MCF 10A (cell line): Measurements from ENCODE around the gene SMTNL2. TPM values are rescaled to one million over a fixed set of nuclear protein-coding genes. Genes with fewer than 3 reads are reported as not detected.

ENCODE experiments used
- BruUV-seq: library from RNA; stranded (reverse); fragments of 400-500 nt; replicated peaks from 2 replicates; lab custom pipeline; 2021; lab: Mats Ljungman, UMichigan
- CTCF ChIA-PET: fragments of 300-600 bp; sonication (Branson Sonifier 250); formaldehyde crosslinking; extraction: SDS; loops from one replicate; lab custom pipeline; 2021; ENCODE audit warnings: antibody characterized with exemption, inconsistent platforms; lab: Yijun Ruan, JAX
- POLR2A ChIA-PET: fragments of 300-600, 350-650 bp; sonication (Branson Sonifier 250); formaldehyde crosslinking; extraction: SDS; loops from one replicate; lab custom pipeline; 2020; ENCODE audit warnings: antibody characterized with exemption, inconsistent platforms; lab: Yijun Ruan, JAX
- DNase-seq: peaks from one replicate; pipeline ENCODE4 v3.0.0-alpha.2; 2018; ENCODE audit not compliant: unreplicated experiment
- H3K27ac Mint-ChIP-seq: one replicate; pipeline ENCODE4 v1.8.0; 2022; ENCODE audit warnings: mild to moderate bottlenecking, low read depth, mixed read lengths; ENCODE audit not compliant: unreplicated experiment
- H3K27me3 Mint-ChIP-seq: one replicate; pipeline ENCODE4 v1.8.0; 2022; ENCODE audit warnings: mixed read lengths; ENCODE audit not compliant: insufficient read depth, unreplicated experiment
- H3K36me3 Mint-ChIP-seq: one replicate; pipeline ENCODE4 v1.8.0; 2022; ENCODE audit warnings: mild to moderate bottlenecking, moderate library complexity, mixed read lengths; ENCODE audit not compliant: insufficient read depth, unreplicated experiment
- H3K4me1 Mint-ChIP-seq: one replicate; pipeline ENCODE4 v1.8.0; 2022; ENCODE audit warnings: mixed read lengths; ENCODE audit not compliant: insufficient read depth, unreplicated experiment
- H3K4me3 Mint-ChIP-seq: one replicate; pipeline ENCODE4 v1.8.0; 2022; ENCODE audit warnings: mild to moderate bottlenecking, moderate library complexity, mixed read lengths; ENCODE audit not compliant: unreplicated experiment
- H3K9me3 Mint-ChIP-seq: one replicate; pipeline ENCODE4 v1.8.0; 2022; ENCODE audit warnings: mixed read lengths; ENCODE audit not compliant: unreplicated experiment
- CTCF ChIP-seq: fragments of 200-600 bp; IDR thresholded peaks from one replicate; pipeline ENCODE4 v1.8.0; 2022; ENCODE audit warnings: antibody characterized with exemption, mild to moderate bottlenecking; ENCODE audit not compliant: unreplicated experiment
- intact Hi-C: fragments of 100-400 bp; cut with micrococcal nuclease; formaldehyde crosslinking; loops from 2 replicates; pipeline ENCODE4 v1.14.1; 2022
- total RNA-seq: library from RNA; stranded (reverse); gene quantifications from 2 replicates; pipeline ENCODE4 v1.2.3, GENCODE V29; 2022

Gene SMTNL2
- total RNA-seq, 1 experiment from 2014 or later: not detected

GRCh38 chr17:4582101-4582501 lies 2.2 kb upstream of the SMTNL2 start:
- POLR2A ChIA-PET: no interaction called here
- no peaks in the 10 kb centered on the region for H3K36me3 Mint-ChIP-seq
- TF ChIP-seq CTCF: no peak
- intact Hi-C loops: no loop called here
- H3K4me1 Mint-ChIP-seq: peaks cover 7% of the 10 kb centered on the region
- H3K9me3 Mint-ChIP-seq: no peaks in the 10 kb centered on the region
- H3K4me3 Mint-ChIP-seq: no peak overlapping the region
- DNase-seq: no peak
- CTCF ChIA-PET: interaction anchor here (0.9 kb wide), 1 partner anchor 15 kb away, joined by 4 read pairs; no protein-coding TSS in a partner anchor
- no TSS peak for BruUV-seq
- H3K27me3 Mint-ChIP-seq: peaks cover 58% of the 10 kb centered on the region
- H3K27ac Mint-ChIP-seq: no peak overlapping the region

- DNase-seq: no peak
- BruUV-seq: no TSS peak
- H3K27me3 Mint-ChIP-seq: peaks cover 60% of the 10 kb centered on the region
- TF ChIP-seq CTCF: no peak
- H3K4me1 Mint-ChIP-seq: peaks cover 7% of the 10 kb centered on the region
- H3K36me3 Mint-ChIP-seq: no peaks in the 10 kb centered on the region
- H3K4me3 Mint-ChIP-seq: no peak overlapping the region
- ChIA-PET POLR2A (no interaction called here), CTCF (interaction anchor here (0.9 kb wide), 1 partner anchor 16 kb away, joined by 4 read pairs; no protein-coding TSS in a partner anchor)
- H3K9me3 Mint-ChIP-seq: no peaks in the 10 kb centered on the region
- intact Hi-C loops: no loop called here
- no peak overlapping the region for H3K27ac Mint-ChIP-seq
Measured at GRCh38 chr17:4582691-4583090, 1.6 kb upstream of the SMTNL2 start.

- TF ChIP-seq CTCF: no peak
- ChIA-PET POLR2A (no interaction called here), CTCF (no interaction called here)
- Mint-ChIP-seq H3K9me3 (no peaks in the 10 kb centered on the region), H3K4me1 (peaks cover 7% of the 10 kb centered on the region), H3K27me3 (peaks cover 60% of the 10 kb centered on the region), H3K36me3 (no peaks in the 10 kb centered on the region), H3K27ac (no peak overlapping the region), H3K4me3 (no peak overlapping the region)
- intact Hi-C loops: no loop called here
- no peak for DNase-seq
- no TSS peak for BruUV-seq
Measured at GRCh38 chr17:4583206-4583605, 1.1 kb upstream of the SMTNL2 start.

GRCh38 chr17:4583782-4584100 lies 588 bp upstream of the SMTNL2 start:
- Mint-ChIP-seq H3K36me3 (no peaks in the 10 kb centered on the region), H3K9me3 (no peaks in the 10 kb centered on the region), H3K27ac (no peak overlapping the region), H3K27me3 (peaks cover 60% of the 10 kb centered on the region), H3K4me3 (no peak overlapping the region), H3K4me1 (peaks cover 7% of the 10 kb centered on the region)
- TF ChIP-seq CTCF: no peak
- BruUV-seq: no TSS peak
- intact Hi-C loops: no loop called here
- ChIA-PET POLR2A (interaction anchor here (0.6 kb wide), 1 partner anchor 12 kb away, joined by 3 read pairs; no protein-coding TSS in a partner anchor), CTCF (interaction anchor here (0.5 kb wide), 1 partner anchor 192 kb away, joined by 3 read pairs; no protein-coding TSS in a partner anchor)
- DNase-seq: no peak
